Activated CD4-positive, alpha-beta T cell treated with anti-CD3 and anti-CD28 coated beads, Interleukin-2, amount 10 ng/mL, durations not matched to agents 7 days and 5 days (primary cell): ENCODE data around the gene HSD17B10. TPM values are rescaled to one million over a fixed set of nuclear protein-coding genes. Genes with fewer than 3 reads are reported as not detected.

Experiments used
- microRNA-seq: library from miRNA; unstranded; fragments of <30 nt; microRNA quantifications from one replicate; pipeline ENCODE4 v1.2.0, GENCODE V29; 2021; ENCODE audit warnings: borderline microRNAs expressed, borderline replicate concordance
- total RNA-seq, 2 experiments: library from RNA; stranded (reverse); gene quantifications; one replicate each; pipeline ENCODE4 v1.2.3, GENCODE V29; 2021

Gene HSD17B10
- total RNA-seq, 2 experiments from 2014 or later: 99.6 to 105 TPM

Small RNA genes lying within 50 kb of the gene (microRNA-seq; reads per million reads assigned to microRNA genes)
- gene MIR6857: not detected

Other genes starting within 250 kb of the HSD17B10 start
- gene KDM5C, start 209.2 kb downstream of the HSD17B10 start, total RNA-seq: 10 to 100 TPM; 77.2 to 81.2 TPM
- gene IQSEC2, start 152.8 kb downstream of the HSD17B10 start, total RNA-seq: under 1 TPM; 0.10 to 0.12 TPM
- 100 to 1,000 TPM; 157 to 159 TPM for gene SMC1A, start 11.7 kb downstream of the HSD17B10 start, total RNA-seq
- 1 to 10 TPM; 1.1 to 1.4 TPM for gene RIBC1, start 11.5 kb downstream of the HSD17B10 start, total RNA-seq